ENCODE results near the gene CNNM4. TPM values are rescaled to one million over a fixed set of nuclear protein-coding genes. Genes with fewer than 3 reads are reported as not detected.

The CNNM4 gene
- total RNA-seq, 1 donor from 2014 or later: 11.2 TPM

- DNase-seq: no peak
- peak overlapping the region; percentile 85 for H3K4me3 Mint-ChIP-seq
- no peaks in the 10 kb centered on the region for H3K27me3 Mint-ChIP-seq
- H3K27ac Mint-ChIP-seq: no peak overlapping the region
- intact Hi-C loops (cut with micrococcal nuclease): loop anchor here (5.0 kb wide), 2 partner anchors 198 to 227 kb away; partner anchors contain the start of gene ARID5A
- H3K9me3 Mint-ChIP-seq: no peaks in the 10 kb centered on the region
- H3K36me3 Mint-ChIP-seq (ENCODE audit: low read depth): no peaks in the 10 kb centered on the region
- H3K4me1 Mint-ChIP-seq: peaks cover 57% of the 10 kb centered on the region
These were observed 3.5 kb downstream of the CNNM4 start for GRCh38 chr2:96764253-96764637.

GRCh38 chr2:96767135-96767871 lies 6.6 kb downstream of the CNNM4 start:
- Mint-ChIP-seq H3K36me3 (ENCODE audit: low read depth) (no peaks in the 10 kb centered on the region), H3K4me1 (peaks cover 36% of the 10 kb centered on the region), H3K27me3 (no peaks in the 10 kb centered on the region), H3K9me3 (no peaks in the 10 kb centered on the region), H3K4me3 (no peak overlapping the region), H3K27ac (no peak overlapping the region)
- no peak for DNase-seq
- intact Hi-C loops (cut with micrococcal nuclease): no loop called here

GRCh38 chr2:96768083-96768561 lies 7.4 kb downstream of the CNNM4 start:
- Mint-ChIP-seq H3K4me1 (peaks cover 33% of the 10 kb centered on the region), H3K27ac (no peak overlapping the region), H3K4me3 (no peak overlapping the region), H3K27me3 (no peaks in the 10 kb centered on the region), H3K36me3 (ENCODE audit: low read depth) (no peaks in the 10 kb centered on the region), H3K9me3 (no peaks in the 10 kb centered on the region)
- no peak for DNase-seq
- intact Hi-C loops (cut with micrococcal nuclease): no loop called here

GRCh38 chr2:96769814-96770213 lies 9.1 kb downstream of the CNNM4 start:
- Mint-ChIP-seq H3K27ac (no peak overlapping the region), H3K9me3 (no peaks in the 10 kb centered on the region), H3K36me3 (ENCODE audit: low read depth) (no peaks in the 10 kb centered on the region), H3K4me1 (peaks cover 25% of the 10 kb centered on the region), H3K27me3 (no peaks in the 10 kb centered on the region), H3K4me3 (no peak overlapping the region)
- intact Hi-C loops (cut with micrococcal nuclease): no loop called here
- DNase-seq: no peak

- H3K9me3 Mint-ChIP-seq: no peaks in the 10 kb centered on the region
- H3K27me3 Mint-ChIP-seq: no peaks in the 10 kb centered on the region
- H3K27ac Mint-ChIP-seq: no peak overlapping the region
- intact Hi-C loops (cut with micrococcal nuclease): no loop called here
- no peak for DNase-seq
- H3K4me1 Mint-ChIP-seq: peaks cover 29% of the 10 kb centered on the region
- H3K4me3 Mint-ChIP-seq: no peak overlapping the region
- no peaks in the 10 kb centered on the region for H3K36me3 Mint-ChIP-seq (ENCODE audit: low read depth)
These were observed 9.9 kb downstream of the CNNM4 start for GRCh38 chr2:96770442-96771202.

- no peaks in the 10 kb centered on the region for H3K27me3 Mint-ChIP-seq
- intact Hi-C loops (cut with micrococcal nuclease): no loop called here
- H3K4me3 Mint-ChIP-seq: no peak overlapping the region
- DNase-seq: no peak
- peaks cover 26% of the 10 kb centered on the region for H3K4me1 Mint-ChIP-seq
- no peaks in the 10 kb centered on the region for H3K9me3 Mint-ChIP-seq
- H3K27ac Mint-ChIP-seq: no peak overlapping the region
- H3K36me3 Mint-ChIP-seq (ENCODE audit: low read depth): no peaks in the 10 kb centered on the region
These were observed 11.3 kb downstream of the CNNM4 start for GRCh38 chr2:96771796-96772618.

- DNase-seq: no peak
- Mint-ChIP-seq H3K9me3 (no peaks in the 10 kb centered on the region), H3K4me3 (peak overlapping the region; percentile 15), H3K4me1 (peaks cover 22% of the 10 kb centered on the region), H3K27me3 (no peaks in the 10 kb centered on the region), H3K36me3 (ENCODE audit: low read depth) (no peaks in the 10 kb centered on the region), H3K27ac (peak overlapping the region; percentile 7)
- intact Hi-C loops (cut with micrococcal nuclease): loop anchor here (1.0 kb wide), 1 partner anchor 10 kb away; no protein-coding TSS in a partner anchor
These were observed 12.4 kb downstream of the CNNM4 start for GRCh38 chr2:96772903-96773671.

- Mint-ChIP-seq H3K36me3 (ENCODE audit: low read depth) (no peaks in the 10 kb centered on the region), H3K9me3 (no peaks in the 10 kb centered on the region), H3K27ac (peak overlapping the region; percentile 63), H3K4me3 (peak overlapping the region; percentile 79), H3K4me1 (peaks cover 19% of the 10 kb centered on the region), H3K27me3 (no peaks in the 10 kb centered on the region)
- peak; percentile 87 for DNase-seq
- intact Hi-C loops (cut with micrococcal nuclease): loop anchor here (1.0 kb wide), 1 partner anchor 11 kb away; no protein-coding TSS in a partner anchor
These were observed 13.2 kb downstream of the CNNM4 start for GRCh38 chr2:96773922-96774321.

- H3K27me3 Mint-ChIP-seq: no peaks in the 10 kb centered on the region
- DNase-seq: no peak
- H3K4me3 Mint-ChIP-seq: no peak overlapping the region
- intact Hi-C loops (cut with micrococcal nuclease): no loop called here
- H3K4me1 Mint-ChIP-seq: peaks cover 19% of the 10 kb centered on the region
- no peak overlapping the region for H3K27ac Mint-ChIP-seq
- H3K36me3 Mint-ChIP-seq (ENCODE audit: low read depth): peaks cover 2% of the 10 kb centered on the region
- H3K9me3 Mint-ChIP-seq: no peaks in the 10 kb centered on the region
These were observed 14.5 kb downstream of the CNNM4 start for GRCh38 chr2:96775160-96775559.

- peaks cover 4% of the 10 kb centered on the region for H3K36me3 Mint-ChIP-seq (ENCODE audit: low read depth)
- no peaks in the 10 kb centered on the region for H3K9me3 Mint-ChIP-seq
- H3K4me1 Mint-ChIP-seq: peaks cover 2% of the 10 kb centered on the region
- no peak overlapping the region for H3K4me3 Mint-ChIP-seq
- no peak for DNase-seq
- H3K27me3 Mint-ChIP-seq: no peaks in the 10 kb centered on the region
- no peak overlapping the region for H3K27ac Mint-ChIP-seq
- intact Hi-C loops (cut with micrococcal nuclease): no loop called here
These were observed 22.7 kb downstream of the CNNM4 start for GRCh38 chr2:96783388-96783787.

GRCh38 chr2:96787411-96787810 lies 26.7 kb downstream of the CNNM4 start:
- H3K27ac Mint-ChIP-seq: no peak overlapping the region
- H3K36me3 Mint-ChIP-seq (ENCODE audit: low read depth): no peaks in the 10 kb centered on the region
- H3K4me1 Mint-ChIP-seq: peaks cover 2% of the 10 kb centered on the region
- intact Hi-C loops (cut with micrococcal nuclease): no loop called here
- H3K9me3 Mint-ChIP-seq: no peaks in the 10 kb centered on the region
- H3K27me3 Mint-ChIP-seq: no peaks in the 10 kb centered on the region
- no peak for DNase-seq
- no peak overlapping the region for H3K4me3 Mint-ChIP-seq

GRCh38 chr2:96788442-96789244 lies 27.9 kb downstream of the CNNM4 start:
- intact Hi-C loops (cut with micrococcal nuclease): no loop called here
- Mint-ChIP-seq H3K27me3 (no peaks in the 10 kb centered on the region), H3K4me1 (peaks cover 2% of the 10 kb centered on the region), H3K4me3 (no peak overlapping the region), H3K36me3 (ENCODE audit: low read depth) (no peaks in the 10 kb centered on the region), H3K9me3 (no peaks in the 10 kb centered on the region), H3K27ac (no peak overlapping the region)
- DNase-seq: no peak

Data from activated CD4-positive, alpha-beta T cell treated with anti-CD3 and anti-CD28 coated beads, Interleukin-2, amount 10 ng/mL, durations not matched to agents 24 days and 14 days (primary cell).